ENCODE results near the gene TMEM259. TPM values are rescaled to one million over a fixed set of nuclear protein-coding genes. Genes with fewer than 3 reads are reported as not detected.

TMEM259 gene
- polyA plus RNA-seq, 6 donors from 2014 or later: 37.2 to 75.5 (median 49.5) TPM

DNA sequence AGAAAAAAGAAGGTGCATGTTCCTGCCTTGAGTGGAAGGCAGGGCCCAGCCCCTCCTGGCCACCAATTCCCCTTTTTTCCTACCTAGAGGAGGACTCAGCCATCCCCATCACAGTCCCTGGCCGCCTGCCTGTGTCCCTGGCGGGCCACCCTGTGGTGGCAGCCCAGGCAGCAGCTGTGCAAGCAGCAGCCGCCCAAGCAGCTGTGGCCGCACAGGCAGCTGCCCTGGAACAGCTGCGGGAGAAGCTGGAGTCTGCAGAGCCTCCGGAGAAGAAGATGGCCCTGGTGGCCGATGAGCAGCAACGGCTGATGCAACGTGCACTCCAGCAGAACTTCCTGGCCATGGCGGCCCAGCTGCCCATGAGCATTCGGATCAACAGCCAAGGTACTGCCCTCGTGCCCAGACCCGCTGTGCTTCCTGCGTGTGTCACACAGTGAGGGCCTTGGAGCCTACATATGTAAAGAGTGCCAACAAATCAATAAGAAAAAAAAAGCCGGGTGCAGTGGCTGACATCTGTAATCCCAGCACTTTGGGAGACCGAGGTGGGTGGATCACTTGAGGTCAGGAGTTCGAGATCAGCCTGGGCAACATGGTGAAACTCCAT lies 54.3 kb downstream of the TMEM259 start:
- H3K27ac Mint-ChIP-seq: peak overlapping the region in 1 of 6 donors; percentile 12
- H3K4me3 Mint-ChIP-seq: peak overlapping the region in 1 of 8 donors; percentile 75
- H3K4me1 Mint-ChIP-seq: no peaks in the 10 kb centered on the region
- DNase-seq (no peak), ATAC-seq (ENCODE audit: low read depth in 2 of 2) (no peak)
- peaks cover 0 to 10% (median 6%) of the 10 kb centered on the region in 7 donors for H3K9me3 Mint-ChIP-seq
- H3K27me3 Mint-ChIP-seq: no peaks in the 10 kb centered on the region
- peaks cover 4 to 14% of the 10 kb centered on the region in 2 donors for H3K36me3 Mint-ChIP-seq

DNA sequence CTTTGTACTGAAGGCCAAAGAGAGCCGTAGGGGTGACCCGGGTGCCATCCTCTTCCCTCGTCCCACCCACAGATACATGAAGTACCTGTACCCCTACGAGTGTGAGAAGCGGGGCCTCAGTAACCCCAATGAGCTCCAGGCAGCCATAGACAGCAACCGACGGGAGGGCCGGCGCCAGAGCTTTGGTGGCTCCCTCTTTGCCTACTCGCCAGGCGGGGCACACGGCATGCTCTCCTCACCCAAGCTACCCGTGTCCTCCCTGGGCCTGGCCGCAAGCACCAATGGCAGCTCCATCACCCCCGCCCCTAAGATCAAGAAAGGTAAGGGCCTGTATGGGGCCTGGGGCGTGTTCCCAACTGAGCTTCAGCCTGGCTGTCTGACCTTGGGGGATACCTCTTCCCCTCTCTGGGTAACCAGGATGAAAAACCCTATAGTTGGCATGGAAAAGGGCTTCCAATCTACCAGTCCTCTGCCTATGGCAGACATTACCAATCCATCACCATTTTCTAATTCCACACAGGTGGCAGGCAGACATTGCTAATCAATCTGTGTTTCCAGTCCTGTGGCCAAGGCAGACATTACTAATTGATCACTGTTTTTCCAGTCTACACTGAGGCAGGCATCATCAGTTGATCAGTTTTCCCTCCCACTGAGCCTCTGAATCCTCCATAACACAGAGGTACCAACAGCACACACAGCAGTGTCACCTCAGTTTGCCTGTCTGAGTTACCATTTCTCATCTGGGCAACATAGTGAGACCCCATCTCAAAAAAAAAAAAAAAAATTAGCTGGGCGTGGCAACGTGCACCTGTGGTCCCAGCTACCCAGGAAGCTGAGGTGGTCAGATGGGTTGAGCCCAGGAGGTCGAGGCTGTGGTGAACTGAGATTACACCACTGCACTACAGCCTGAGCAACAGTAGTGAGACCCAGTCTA lies 55.9 kb downstream of the TMEM259 start:
- Mint-ChIP-seq H3K27ac (peak overlapping the region in 1 of 6 donors; percentile 70), H3K36me3 (peaks cover 4 to 8% of the 10 kb centered on the region in 2 donors), H3K9me3 (peaks cover 0 to 2% (median 0%) of the 10 kb centered on the region in 7 donors), H3K4me1 (no peaks in the 10 kb centered on the region), H3K27me3 (no peaks in the 10 kb centered on the region), H3K4me3 (no peak overlapping the region)
- no peak for DNase-seq
- no peak for ATAC-seq (ENCODE audit: low read depth in 2 of 2)

DNA sequence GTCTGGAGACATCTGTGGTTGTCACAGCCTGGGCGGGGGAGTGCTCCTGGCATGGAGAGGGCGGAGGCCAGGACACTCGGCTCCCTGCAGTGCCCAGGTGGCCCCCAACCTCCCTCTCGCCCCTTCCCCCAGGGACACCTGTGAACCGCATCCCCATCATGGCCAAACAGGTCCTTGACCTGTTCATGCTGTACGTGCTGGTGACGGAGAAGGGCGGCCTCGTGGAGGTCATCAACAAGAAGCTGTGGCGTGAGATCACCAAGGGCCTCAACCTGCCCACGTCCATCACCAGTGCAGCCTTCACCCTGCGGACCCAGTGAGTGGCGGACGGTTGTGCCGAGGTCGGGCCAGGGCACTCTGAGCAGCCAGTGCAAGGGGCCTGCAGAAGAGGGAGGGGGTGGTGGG lies 56.8 kb downstream of the TMEM259 start:
- H3K4me1 Mint-ChIP-seq: no peaks in the 10 kb centered on the region
- H3K4me3 Mint-ChIP-seq: no peak overlapping the region
- H3K36me3 Mint-ChIP-seq: peaks cover 4 to 8% of the 10 kb centered on the region in 2 donors
- no peak overlapping the region for H3K27ac Mint-ChIP-seq
- ATAC-seq (ENCODE audit: low read depth in 2 of 2) (no peak), DNase-seq (no peak)
- H3K9me3 Mint-ChIP-seq: peaks cover 0 to 2% (median 0%) of the 10 kb centered on the region in 7 donors
- H3K27me3 Mint-ChIP-seq: no peaks in the 10 kb centered on the region

DNA sequence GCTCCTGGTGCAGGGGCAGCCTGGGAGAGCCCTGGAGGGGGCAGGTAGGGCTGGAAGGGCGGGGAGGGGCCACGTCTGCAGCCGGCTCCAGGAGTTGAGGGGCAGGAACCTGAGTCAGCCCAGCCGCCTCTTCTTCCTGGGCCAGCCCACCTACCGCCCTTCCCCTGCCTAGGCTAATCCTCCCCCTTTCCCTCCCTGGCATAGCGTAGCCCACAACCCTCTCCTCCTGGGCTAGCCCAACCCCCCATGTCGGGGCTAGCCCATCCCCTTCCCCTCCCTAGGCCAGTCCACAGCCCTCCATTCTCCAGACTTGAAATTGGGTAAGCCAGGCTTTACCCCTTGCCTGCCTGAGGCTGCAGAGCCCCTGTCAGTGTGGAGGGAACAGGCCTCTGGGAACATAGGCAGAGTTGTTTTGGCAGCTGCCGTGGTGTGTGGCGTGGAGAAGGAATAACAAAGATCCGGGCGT lies 57.4 kb downstream of the TMEM259 start:
- DNase-seq: no peak
- ATAC-seq (ENCODE audit: low read depth in 2 of 2): no peak
- Mint-ChIP-seq H3K36me3 (peaks cover 4 to 8% of the 10 kb centered on the region in 2 donors), H3K4me1 (no peaks in the 10 kb centered on the region), H3K9me3 (peaks cover 0 to 2% (median 0%) of the 10 kb centered on the region in 7 donors), H3K27me3 (no peaks in the 10 kb centered on the region), H3K27ac (no peak overlapping the region), H3K4me3 (no peak overlapping the region)

DNA sequence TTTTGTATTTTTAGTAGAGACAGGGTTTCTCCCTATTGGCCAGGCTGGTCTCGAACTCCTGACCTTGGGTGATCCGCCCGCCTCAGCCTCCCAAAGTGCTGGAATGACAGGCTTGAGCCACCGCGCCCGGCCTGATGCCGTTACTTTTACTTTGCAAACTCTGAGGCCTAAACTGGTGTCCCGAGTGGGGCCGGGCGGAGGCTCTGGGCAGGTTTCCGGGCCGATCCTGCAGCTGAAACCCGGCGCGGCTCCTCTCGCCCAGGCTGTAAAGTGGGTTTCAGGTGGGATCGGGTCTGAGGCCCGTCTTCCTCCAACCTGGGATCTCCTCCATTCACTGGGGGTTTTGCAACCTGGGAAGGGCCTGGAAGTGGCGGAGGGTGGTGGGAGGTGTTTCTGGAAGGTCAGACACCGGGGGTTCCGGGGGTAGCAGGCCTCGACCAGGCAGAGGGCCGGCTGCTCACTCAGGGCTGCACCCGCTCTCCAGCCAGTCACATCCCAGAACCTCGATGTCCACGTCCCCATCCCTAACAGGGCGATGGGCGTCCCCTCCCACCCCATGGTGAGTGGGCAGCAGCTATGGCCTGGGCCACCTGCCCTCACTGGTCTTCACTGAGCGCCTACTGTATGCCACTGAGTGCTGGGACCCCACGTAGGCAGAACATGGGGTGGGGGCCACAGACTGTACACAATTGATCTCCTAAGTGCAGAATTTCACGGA lies 58.1 kb downstream of the TMEM259 start:
- DNase-seq (no peak), ATAC-seq (ENCODE audit: low read depth in 2 of 2) (no peak)
- Mint-ChIP-seq H3K36me3 (peaks cover 4 to 8% of the 10 kb centered on the region in 2 donors), H3K4me3 (no peak overlapping the region), H3K27ac (peak overlapping the region in 1 of 6 donors; percentile 63), H3K9me3 (peaks cover 0 to 2% (median 0%) of the 10 kb centered on the region in 7 donors), H3K27me3 (no peaks in the 10 kb centered on the region), H3K4me1 (no peaks in the 10 kb centered on the region)

DNA sequence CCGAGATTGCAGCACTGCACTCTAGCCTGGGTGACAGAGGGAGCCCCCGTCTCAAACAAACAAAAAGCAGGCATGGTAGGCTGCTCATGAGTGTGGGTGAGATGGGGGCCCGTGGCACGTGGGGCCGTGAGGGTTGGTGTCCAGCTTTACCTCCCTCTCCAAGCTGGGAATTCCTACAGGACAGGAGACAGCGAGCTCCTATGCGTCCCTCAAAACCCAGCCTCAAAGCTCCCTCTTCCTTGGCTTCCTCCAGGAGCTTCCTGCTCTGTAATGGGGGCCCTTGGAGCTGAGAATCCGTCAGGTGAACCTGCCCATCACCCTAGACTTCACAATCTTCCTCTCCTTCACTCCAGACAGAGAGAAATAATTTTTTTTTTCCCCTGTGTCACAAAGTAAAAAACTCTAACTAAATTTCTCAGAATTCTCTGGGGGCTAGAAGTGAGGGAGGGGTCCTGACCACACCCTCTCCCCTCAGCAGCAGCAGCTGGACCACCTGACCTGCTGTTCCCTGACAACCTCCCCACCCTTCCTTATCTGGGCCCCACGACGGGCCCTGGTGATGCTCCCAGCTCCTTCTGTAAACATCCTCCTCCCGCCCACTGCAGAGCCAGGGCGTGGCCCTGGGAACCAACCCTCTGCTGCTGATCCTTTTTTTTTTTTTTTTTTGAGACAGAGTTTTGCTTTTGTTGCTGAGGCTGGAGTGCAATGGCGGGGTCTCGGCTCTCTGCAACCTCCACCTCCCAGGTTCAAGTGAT lies 58.9 kb downstream of the TMEM259 start:
- peaks cover 0 to 2% (median 0%) of the 10 kb centered on the region in 7 donors for H3K9me3 Mint-ChIP-seq
- H3K27me3 Mint-ChIP-seq: no peaks in the 10 kb centered on the region
- DNase-seq (no peak), ATAC-seq (ENCODE audit: low read depth in 2 of 2) (no peak)
- H3K4me1 Mint-ChIP-seq: no peaks in the 10 kb centered on the region
- no peak overlapping the region for H3K4me3 Mint-ChIP-seq
- H3K36me3 Mint-ChIP-seq: peaks cover 4 to 8% of the 10 kb centered on the region in 2 donors
- no peak overlapping the region for H3K27ac Mint-ChIP-seq

GRCh38 chr19:960601-960938 lies 60.4 kb downstream of the TMEM259 start:
- Mint-ChIP-seq H3K36me3 (peaks cover 4 to 8% of the 10 kb centered on the region in 2 donors), H3K4me3 (no peak overlapping the region), H3K27ac (no peak overlapping the region), H3K9me3 (no peaks in the 10 kb centered on the region), H3K27me3 (no peaks in the 10 kb centered on the region), H3K4me1 (no peaks in the 10 kb centered on the region)
- DNase-seq (no peak), ATAC-seq (ENCODE audit: low read depth in 2 of 2) (no peak)

GRCh38 chr19:960020-960419 lies 60.9 kb downstream of the TMEM259 start:
- ATAC-seq (ENCODE audit: low read depth in 2 of 2): no peak
- Mint-ChIP-seq H3K27ac (no peak overlapping the region), H3K9me3 (no peaks in the 10 kb centered on the region), H3K4me3 (no peak overlapping the region), H3K27me3 (no peaks in the 10 kb centered on the region), H3K4me1 (no peaks in the 10 kb centered on the region), H3K36me3 (peaks cover 2 to 3% of the 10 kb centered on the region in 2 donors)
- no peak for DNase-seq

Other genes starting within 250 kb of the TMEM259 start
- gene PTBP1, start 223.7 kb downstream of the TMEM259 start, polyA plus RNA-seq (ENCODE audit: low read depth in 6 of 6): 100 to 1,000 TPM in 5 of 6 donors, 10 to 100 TPM in 1; 70.5 to 209 (median 124) TPM
- not detected for gene PLPPR3, start 199.2 kb downstream of the TMEM259 start, polyA plus RNA-seq (ENCODE audit: low read depth in 6 of 6)
- gene AZU1, start 193.3 kb downstream of the TMEM259 start, polyA plus RNA-seq (ENCODE audit: low read depth in 6 of 6): not detected
- not detected for gene PRTN3, start 180.1 kb downstream of the TMEM259 start, polyA plus RNA-seq (ENCODE audit: low read depth in 6 of 6)
- not detected for gene ELANE, start 168.8 kb downstream of the TMEM259 start, polyA plus RNA-seq (ENCODE audit: low read depth in 6 of 6)
- 1 to 10 TPM in 5 of 6 donors, not detected in 1; 1.2 to 3.2 (median 1.8) TPM for gene CFD, start 161.5 kb downstream of the TMEM259 start, polyA plus RNA-seq (ENCODE audit: low read depth in 6 of 6)
- gene MED16, start 127.9 kb downstream of the TMEM259 start, polyA plus RNA-seq (ENCODE audit: low read depth in 6 of 6): 10 to 100 TPM; 34.0 to 89.4 (median 51.1) TPM
- gene RNU6-9, start 127.6 kb downstream of the TMEM259 start, polyA plus RNA-seq (ENCODE audit: low read depth in 6 of 6): not detected
- 100 to 1,000 TPM; 162 to 209 (median 175) TPM for gene R3HDM4, start 107.9 kb downstream of the TMEM259 start, polyA plus RNA-seq (ENCODE audit: low read depth in 6 of 6)
- under 1 TPM in 4 of 6 donors, not detected in 2; 0.17 to 0.42 (median 0.33) TPM for gene KISS1R, start 103.8 kb downstream of the TMEM259 start, polyA plus RNA-seq (ENCODE audit: low read depth in 6 of 6)
- 1 to 10 TPM in 1 of 6 donors, under 1 TPM in 5; 0.13 to 1.1 (median 0.59) TPM for gene ARID3A, start 95.1 kb downstream of the TMEM259 start, polyA plus RNA-seq (ENCODE audit: low read depth in 6 of 6)
- 10 to 100 TPM; 39.9 to 64.1 (median 52.5) TPM for gene WDR18, start 36.8 kb downstream of the TMEM259 start, polyA plus RNA-seq (ENCODE audit: low read depth in 6 of 6)
- gene GRIN3B, start 20.7 kb downstream of the TMEM259 start, polyA plus RNA-seq (ENCODE audit: low read depth in 6 of 6): not detected
- not detected for gene RNU6-2, start 399 bp upstream of the TMEM259 start, polyA plus RNA-seq (ENCODE audit: low read depth in 6 of 6)
- gene CNN2, start 5.5 kb upstream of the TMEM259 start, polyA plus RNA-seq (ENCODE audit: low read depth in 6 of 6): 100 to 1,000 TPM; 408 to 648 (median 492) TPM
- gene ABCA7, start 19.0 kb upstream of the TMEM259 start, polyA plus RNA-seq (ENCODE audit: low read depth in 6 of 6): 10 to 100 TPM in 4 of 6 donors, 1 to 10 TPM in 2; 9.4 to 22.5 (median 11.1) TPM
- 100 to 1,000 TPM; 181 to 432 (median 210) TPM for gene ARHGAP45, start 46.0 kb upstream of the TMEM259 start, polyA plus RNA-seq (ENCODE audit: low read depth in 6 of 6)
- 100 to 1,000 TPM; 134 to 205 (median 174) TPM for gene POLR2E, start 74.3 kb upstream of the TMEM259 start, polyA plus RNA-seq (ENCODE audit: low read depth in 6 of 6)
- gene GPX4, start 82.9 kb upstream of the TMEM259 start, polyA plus RNA-seq (ENCODE audit: low read depth in 6 of 6): 100 to 1,000 TPM; 235 to 356 (median 314) TPM
- 1 to 10 TPM in 4 of 6 donors, under 1 TPM in 2; 0.78 to 2.3 (median 1.3) TPM for gene SBNO2, start 153.1 kb upstream of the TMEM259 start, polyA plus RNA-seq (ENCODE audit: low read depth in 6 of 6)
- 10 to 100 TPM; 11.5 to 28.1 (median 15.7) TPM for gene STK11, start 184.7 kb upstream of the TMEM259 start, polyA plus RNA-seq (ENCODE audit: low read depth in 6 of 6)
- gene CBARP, start 216.9 kb upstream of the TMEM259 start, polyA plus RNA-seq (ENCODE audit: low read depth in 6 of 6): not detected
- 100 to 1,000 TPM; 132 to 222 (median 199) TPM for gene ATP5F1D, start 220.6 kb upstream of the TMEM259 start, polyA plus RNA-seq (ENCODE audit: low read depth in 6 of 6)
- 1 to 10 TPM in 5 of 6 donors, under 1 TPM in 1; 0.78 to 5.5 (median 2.7) TPM for gene MIDN, start 227.5 kb upstream of the TMEM259 start, polyA plus RNA-seq (ENCODE audit: low read depth in 6 of 6)
- 100 to 1,000 TPM; 253 to 449 (median 334) TPM for gene CIRBP, start 248.2 kb upstream of the TMEM259 start, polyA plus RNA-seq (ENCODE audit: low read depth in 6 of 6)

Measured in naive B cell (primary cell).